LHCN-M2 (cell line): ENCODE data around the gene MED10. TPM values are rescaled to one million over a fixed set of nuclear protein-coding genes. Genes with fewer than 3 reads are reported as not detected.
A peak's percentile ranks its signal among the peaks of the same experiment; 100 is the strongest.
"Not testable (repeated sequence)": the region's sequence is repeated elsewhere in the genome, so short reads cannot be mapped to it uniquely, and the experiment has no call there.

Experiments
- DNase-seq: peaks from one replicate; pipeline ENCODE4 v3.0.0-alpha.2; 2012; ENCODE audit warnings: low read depth
- total RNA-seq: library from RNA; depleted of rRNA; stranded (reverse); fragments of >200 nt; gene quantifications from 2 replicates; pipeline ENCODE4 v1.2.3, GENCODE V29; 2014

The MED10 gene
- total RNA-seq, 1 experiment from 2014 or later: 19.6 TPM

- no peak for DNase-seq
Measured at GRCh38 chr5:6373081-6373846, 5.1 kb downstream of the MED10 start.

- no peak for DNase-seq
Measured at GRCh38 chr5:6372251-6373080, 5.9 kb downstream of the MED10 start.

GRCh38 chr5:6371079-6371810 is 7.1 kb downstream of the MED10 start:
- no peak for DNase-seq

DNA sequence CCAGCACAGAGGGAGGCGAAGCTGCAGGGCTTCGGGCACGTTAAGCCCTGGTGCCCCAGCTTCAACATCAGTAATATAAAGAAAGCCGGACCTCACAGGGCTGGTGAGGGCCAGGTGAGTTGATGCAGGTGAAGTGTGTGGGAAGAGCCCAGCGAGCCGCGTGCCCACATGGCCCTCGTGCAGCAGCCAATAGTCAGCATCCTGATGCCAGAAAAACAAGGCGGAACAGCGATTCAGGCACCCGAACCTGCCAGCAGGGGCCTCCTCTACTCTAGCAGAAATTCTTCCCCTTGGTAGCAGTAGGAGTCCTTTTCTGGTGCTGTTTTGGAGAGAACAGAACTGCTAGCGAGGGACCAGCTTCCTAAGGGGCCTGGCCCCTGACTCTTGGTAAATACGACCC is 7.8 kb downstream of the MED10 start:
- DNase-seq: no peak

GRCh38 chr5:6365977-6366590 is 12.3 kb downstream of the MED10 start:
- no peak for DNase-seq

DNA sequence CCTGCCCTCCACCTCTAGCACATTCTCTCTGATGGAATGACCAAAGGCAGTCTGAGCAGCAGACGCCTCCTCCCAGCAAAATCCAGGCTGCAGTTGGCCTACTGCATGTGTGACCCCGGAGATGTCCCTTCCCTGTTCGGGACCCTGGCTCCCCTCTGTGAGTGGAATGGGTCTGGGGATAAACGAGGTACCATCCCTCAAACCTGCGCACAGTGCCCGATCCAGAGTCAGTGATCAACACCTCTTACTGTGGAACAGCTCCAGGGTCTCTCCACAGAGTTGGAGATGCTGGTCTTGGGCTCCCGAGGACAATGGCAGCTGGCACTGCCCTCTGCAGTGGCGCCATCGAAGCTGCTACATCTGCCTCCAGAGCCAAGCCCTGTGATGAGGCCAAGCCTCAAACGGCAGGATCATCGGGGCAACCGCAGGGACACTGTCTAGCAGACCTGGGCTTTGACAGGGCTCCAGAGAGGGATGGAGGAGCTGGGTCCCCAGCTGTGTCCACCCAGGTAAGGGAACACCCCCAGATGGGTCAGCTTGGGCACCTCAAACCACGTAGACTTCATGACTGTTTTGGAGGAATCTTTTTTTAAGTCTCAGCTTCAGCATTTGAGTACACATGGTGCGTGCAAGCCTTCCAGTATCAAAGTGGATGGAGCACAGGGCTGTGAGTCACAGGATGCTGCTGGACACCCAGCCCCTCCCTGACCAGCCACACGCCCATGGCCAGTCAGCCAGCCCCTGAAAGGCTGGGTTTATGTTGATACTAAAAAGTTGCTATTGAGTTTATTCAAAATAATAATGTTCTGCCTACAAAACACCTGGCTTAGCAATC is 13.0 kb downstream of the MED10 start:
- DNase-seq: peak; percentile 63

DNA sequence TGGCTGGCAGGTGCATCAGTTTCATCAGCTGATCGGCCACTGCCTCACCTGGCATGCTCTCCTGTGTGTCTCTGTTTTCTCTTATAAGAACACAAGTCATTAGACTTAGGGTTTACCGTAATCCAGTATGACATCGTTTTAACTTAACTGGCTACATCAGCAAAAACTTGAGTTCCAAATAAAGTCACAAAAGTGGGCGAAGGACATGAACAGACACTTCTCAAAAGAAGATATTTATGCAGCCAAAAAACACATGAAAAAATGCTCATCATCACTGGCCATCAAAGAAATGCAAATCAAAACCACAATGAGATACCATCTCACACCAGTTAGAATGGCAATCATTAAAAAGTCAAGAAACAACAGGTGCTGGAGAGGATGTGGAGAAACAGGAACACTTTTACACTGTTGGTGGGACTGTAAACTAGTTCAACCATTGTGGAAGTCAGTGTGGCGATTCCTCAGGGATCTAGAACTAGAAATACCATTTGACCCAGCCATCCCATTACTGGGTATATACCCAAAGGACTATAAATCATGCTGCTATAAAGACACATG is 14.8 kb downstream of the MED10 start:
- not testable (repeated sequence) for DNase-seq

GRCh38 chr5:6362846-6363245 is 15.5 kb downstream of the MED10 start:
- no peak for DNase-seq

GRCh38 chr5:6361101-6361500 is 17.2 kb downstream of the MED10 start:
- no peak for DNase-seq

- no peak for DNase-seq
Measured at GRCh38 chr5:6360323-6361072, 17.8 kb downstream of the MED10 start.

DNA sequence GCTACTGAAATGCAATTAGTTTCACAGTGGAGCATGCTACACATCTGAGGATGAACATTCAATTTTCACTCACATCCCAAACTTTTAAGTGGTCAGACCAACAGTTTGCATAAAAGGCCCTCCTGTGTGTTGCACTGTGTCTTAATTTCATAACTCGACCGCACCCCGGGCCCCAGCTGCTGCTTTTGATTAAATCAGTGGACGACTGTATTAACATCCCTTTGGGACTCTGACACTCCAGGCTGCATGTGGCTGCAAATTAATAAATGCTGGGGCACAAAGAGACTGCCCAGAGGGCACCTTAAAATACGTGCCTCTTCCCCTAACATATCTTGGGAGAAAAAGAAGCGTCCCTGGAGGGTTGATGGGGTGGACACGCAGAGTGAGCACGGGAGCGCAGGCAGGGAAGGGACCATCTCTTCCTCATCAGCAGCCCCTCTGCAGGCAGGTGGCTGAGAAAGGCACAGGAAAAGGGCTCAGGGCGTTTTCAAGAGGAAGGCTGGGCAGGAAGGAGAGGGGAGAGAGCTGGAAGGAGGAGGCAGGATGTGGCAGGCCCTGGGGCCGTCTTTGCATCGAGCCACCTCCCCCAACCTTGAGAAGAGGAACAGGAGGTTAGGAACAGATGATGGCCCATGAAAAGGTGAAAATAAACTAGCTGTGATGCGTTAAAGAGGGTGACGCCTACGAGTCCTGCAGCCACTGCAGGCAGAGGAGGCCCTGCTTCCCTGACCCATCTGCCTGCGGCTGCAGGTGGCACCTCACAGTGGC is 18.6 kb downstream of the MED10 start:
- DNase-seq: no peak

DNA sequence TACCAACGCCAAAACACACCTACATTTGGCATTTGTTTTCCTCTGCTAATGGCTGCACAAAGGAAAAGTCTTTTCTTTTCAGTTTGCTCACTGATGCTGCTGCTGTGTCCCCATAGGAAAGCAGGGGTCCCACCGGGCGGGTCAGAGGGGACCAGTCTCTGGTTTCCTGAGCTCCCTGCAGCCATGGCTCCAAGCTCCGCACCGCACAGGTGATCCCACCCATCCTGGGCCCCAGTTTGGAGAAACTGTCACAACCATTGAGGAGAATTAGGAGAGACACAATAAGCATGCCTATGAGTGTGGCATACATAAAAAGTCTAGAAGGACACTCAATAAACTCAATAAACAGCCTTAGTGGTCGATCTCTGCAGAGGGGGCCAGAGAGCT is 19.9 kb downstream of the MED10 start:
- no peak for DNase-seq

DNA sequence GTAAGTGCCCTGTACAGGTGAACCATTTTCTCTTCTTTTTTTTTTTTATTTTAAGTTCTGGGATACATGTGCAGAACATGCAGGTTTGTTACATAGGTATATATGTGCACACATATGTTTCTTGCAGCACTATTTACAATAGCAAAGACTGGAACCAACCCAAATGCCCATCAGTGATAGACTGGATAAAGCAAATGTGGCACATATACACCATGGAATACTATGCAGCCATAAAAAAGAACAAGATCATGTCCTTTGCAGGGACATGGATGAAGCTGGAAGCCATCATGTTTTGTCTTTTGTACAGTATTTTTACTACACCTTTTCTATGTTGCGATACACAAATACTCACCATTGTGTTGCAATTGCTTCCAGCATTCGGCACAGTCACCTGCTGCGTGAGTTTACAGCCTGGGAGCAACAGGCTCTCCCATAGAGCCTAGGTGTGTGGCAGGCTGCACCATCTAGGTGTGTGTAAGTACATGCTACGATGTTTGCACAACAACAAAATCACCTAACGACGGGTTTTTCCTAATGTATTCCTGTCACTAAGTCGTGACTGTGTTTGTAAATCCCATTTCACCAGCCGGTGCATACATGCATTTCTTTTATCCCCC is 20.4 kb downstream of the MED10 start:
- not testable (repeated sequence) for DNase-seq

DNA sequence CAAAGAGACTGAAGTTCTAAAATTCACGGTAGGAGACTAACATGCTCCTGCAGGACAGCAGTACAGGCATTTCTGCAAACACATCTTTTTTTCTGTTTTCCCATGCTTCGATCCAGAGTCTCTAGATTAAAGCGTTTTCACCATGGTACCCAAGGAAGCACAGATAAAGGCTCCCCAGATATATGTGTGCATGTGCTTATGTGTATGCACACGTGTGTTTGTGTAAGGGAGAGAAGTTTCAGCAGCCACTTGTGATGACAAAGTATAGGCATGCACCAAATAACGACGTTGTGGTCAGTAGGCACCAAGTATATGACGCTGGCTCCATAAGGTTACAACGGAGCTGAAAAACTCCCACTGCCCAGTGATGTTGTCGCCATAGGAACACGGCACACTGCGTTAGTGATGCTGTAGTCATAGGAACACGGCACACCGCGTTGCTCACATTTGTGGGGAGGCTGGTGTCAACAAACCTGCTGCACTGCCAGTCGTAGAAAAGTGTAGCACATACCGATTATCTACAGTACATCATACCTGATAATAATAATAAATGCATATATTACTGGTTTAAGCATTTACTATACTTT is 21.7 kb downstream of the MED10 start:
- no peak for DNase-seq

DNA sequence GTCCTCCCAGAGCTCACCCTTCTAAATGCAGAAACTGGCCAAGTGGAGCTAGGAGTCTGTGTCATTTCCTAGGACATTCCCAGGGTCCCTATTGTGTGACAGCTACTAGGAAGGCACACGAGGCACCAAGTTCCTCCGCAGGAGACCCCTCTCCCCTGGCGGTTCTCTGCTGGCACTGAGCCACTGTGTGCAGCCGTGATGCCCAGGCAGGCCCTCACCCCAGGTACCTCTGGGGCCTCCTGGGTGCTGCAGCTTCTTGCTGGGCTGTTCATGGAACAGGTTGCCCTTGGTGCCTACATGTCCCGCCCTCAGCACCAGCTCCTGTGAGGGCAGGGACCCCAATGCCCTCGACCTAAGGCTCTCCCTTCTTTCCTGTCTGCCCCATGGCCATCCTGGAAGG is 23.1 kb downstream of the MED10 start:
- DNase-seq: no peak

- no peak for DNase-seq
Measured at GRCh38 chr5:6354848-6355247, 23.5 kb downstream of the MED10 start.

DNA sequence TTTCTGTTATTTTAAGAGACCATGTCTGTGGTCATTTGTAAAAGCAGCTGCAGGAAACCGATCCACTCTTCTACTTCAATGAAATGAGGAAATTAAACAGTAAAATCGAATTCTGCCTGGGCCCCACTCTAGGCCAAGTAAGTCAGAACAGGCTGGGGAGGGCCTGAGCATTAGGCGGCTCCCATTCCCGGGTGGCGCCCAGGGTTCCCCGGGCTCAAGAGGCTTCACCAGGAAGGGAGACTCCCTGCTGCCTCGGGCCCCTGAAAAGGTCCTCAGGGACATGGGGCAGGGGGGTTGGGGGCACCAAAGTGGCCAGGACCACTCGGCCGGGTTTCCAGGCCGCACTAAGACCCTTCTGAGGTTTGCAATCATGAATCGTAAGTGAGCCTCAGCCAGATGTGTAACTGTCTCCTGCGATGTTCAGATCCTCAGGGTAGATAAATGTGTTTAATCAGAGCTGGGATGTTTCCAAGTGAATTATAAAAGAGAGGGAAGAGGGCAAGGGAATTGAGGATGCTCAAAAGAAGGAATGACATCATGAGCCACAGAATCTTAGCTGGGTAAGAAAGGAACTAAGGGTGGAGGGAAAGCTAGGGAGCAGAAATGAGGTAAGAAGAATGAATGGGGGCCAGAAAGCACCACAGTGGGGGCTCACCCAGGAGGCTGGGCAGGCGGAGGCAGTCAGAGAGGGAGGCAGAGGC is 24.6 kb downstream of the MED10 start:
- no peak for DNase-seq
